ENCODE results near the gene PWP1.

PWP1 gene

DNA sequence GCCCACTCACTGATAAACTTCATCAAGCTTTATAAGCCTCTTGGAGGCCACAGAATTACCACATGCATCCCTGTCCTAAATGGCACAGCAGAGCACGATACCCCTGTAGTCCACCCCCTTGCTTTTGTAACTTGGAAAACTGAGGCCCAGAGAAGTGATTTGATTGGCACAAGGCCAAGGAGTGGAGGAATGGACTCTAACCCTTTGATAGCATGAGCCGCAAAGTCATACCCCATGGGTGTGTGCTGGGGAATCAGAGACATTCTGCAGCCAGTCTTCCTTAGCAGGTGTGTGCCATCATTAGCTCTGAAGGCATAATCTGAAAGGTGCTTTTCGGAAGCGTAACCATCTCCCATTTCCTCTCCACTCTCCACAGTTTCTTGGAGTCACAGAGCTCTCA, 28.5 kb upstream of the PWP1 start:
- TF ChIP-seq, protein P1, sequence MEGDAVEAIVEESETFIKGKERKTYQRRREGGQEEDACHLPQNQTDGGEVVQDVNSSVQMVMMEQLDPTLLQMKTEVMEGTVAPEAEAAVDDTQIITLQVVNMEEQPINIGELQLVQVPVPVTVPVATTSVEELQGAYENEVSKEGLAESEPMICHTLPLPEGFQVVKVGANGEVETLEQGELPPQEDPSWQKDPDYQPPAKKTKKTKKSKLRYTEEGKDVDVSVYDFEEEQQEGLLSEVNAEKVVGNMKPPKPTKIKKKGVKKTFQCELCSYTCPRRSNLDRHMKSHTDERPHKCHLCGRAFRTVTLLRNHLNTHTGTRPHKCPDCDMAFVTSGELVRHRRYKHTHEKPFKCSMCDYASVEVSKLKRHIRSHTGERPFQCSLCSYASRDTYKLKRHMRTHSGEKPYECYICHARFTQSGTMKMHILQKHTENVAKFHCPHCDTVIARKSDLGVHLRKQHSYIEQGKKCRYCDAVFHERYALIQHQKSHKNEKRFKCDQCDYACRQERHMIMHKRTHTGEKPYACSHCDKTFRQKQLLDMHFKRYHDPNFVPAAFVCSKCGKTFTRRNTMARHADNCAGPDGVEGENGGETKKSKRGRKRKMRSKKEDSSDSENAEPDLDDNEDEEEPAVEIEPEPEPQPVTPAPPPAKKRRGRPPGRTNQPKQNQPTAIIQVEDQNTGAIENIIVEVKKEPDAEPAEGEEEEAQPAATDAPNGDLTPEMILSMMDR (IDR thresholded peaks at IDR 0.05; ENCODE audit: control insufficient read depth, insufficient read depth, low read depth, low read length, missing control alignments): no peak
- H3K4me3 ChIP-seq (ENCODE audit: control insufficient read depth, low read depth, low read length): no peak overlapping the region
- DNase-seq (ENCODE audit: low read depth): no peak

- TF ChIP-seq, protein P1 (IDR thresholded peaks at IDR 0.05; ENCODE audit: control insufficient read depth, insufficient read depth, low read depth, low read length, missing control alignments): no peak
Measured at GRCh38 chr12:107657621-107658020, 28.0 kb upstream of the PWP1 start.

DNA sequence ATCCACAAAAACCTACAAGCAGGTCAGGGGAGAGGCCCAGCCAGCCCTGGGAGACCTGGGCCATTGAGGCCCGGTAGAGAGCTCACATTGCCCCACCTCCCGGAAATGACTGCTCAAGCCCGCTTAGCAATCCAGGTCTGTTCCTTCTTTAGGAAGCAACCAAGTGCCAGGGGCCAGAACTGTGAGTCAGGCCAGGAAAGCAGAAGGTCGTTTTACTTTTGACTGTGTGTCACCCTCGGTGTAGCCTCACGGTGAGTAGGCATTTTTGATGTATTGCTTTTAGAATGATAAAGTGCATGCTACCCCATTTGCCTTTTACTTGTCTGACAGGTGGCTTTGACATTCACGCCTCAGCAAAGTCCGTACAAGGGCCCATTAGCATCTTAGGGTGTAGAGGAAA, 25.4 kb upstream of the PWP1 start:
- DNase-seq (ENCODE audit: low read depth): no peak

More at GRCh38 chr12:107657621-107658020, 28.0 kb upstream of the PWP1 start:
- H3K4me3 ChIP-seq (ENCODE audit: control insufficient read depth, low read depth, low read length): no peak overlapping the region
- no peak for DNase-seq (ENCODE audit: low read depth)

DNA sequence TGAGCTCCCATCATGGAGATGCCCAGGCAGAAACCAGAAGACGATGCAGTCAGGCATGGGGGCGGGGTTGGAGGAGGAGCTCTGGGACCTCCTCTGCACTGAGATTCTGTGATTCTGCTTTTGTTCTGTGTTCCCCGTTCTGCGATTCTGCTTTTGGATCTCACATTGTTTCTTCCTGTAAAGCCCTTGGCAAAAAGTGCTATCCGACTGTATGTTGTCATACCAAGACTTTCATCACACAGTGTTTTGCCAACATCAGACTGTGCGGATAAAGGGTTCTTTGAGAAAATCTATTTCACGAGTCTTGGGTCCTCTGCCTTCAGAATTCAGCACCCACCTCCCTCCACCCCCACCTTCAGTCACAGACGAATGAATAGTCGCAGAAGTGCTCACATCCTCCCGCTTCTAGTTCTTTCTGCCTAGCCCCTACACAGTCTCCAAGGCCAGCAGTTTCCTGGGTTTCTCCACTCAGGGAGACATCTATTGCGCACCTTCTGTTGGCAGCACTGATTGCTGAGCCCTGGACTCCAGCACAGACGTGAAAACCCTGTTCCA, 24.7 kb upstream of the PWP1 start:
- TF ChIP-seq, protein P1 (IDR thresholded peaks at IDR 0.05; ENCODE audit: control insufficient read depth, insufficient read depth, low read depth, low read length, missing control alignments): no peak
- DNase-seq (ENCODE audit: low read depth): no peak

More for the DNA sequence above, 25.4 kb upstream of the PWP1 start:
- no peak overlapping the region for H3K4me3 ChIP-seq (ENCODE audit: control insufficient read depth, low read depth, low read length)
- TF ChIP-seq, protein P1 (IDR thresholded peaks at IDR 0.05; ENCODE audit: control insufficient read depth, insufficient read depth, low read depth, low read length, missing control alignments): no peak

GRCh38 chr12:107661830-107662229, 23.8 kb upstream of the PWP1 start:
- TF ChIP-seq, protein P1 (IDR thresholded peaks at IDR 0.05; ENCODE audit: control insufficient read depth, insufficient read depth, low read depth, low read length, missing control alignments): no peak
- no peak overlapping the region for H3K4me3 ChIP-seq (ENCODE audit: control insufficient read depth, low read depth, low read length)

More for the DNA sequence above, 24.7 kb upstream of the PWP1 start:
- H3K4me3 ChIP-seq (ENCODE audit: control insufficient read depth, low read depth, low read length): no peak overlapping the region

GRCh38 chr12:107662484-107662883, 23.1 kb upstream of the PWP1 start:
- DNase-seq (ENCODE audit: low read depth): no peak
- TF ChIP-seq, protein P1 (IDR thresholded peaks at IDR 0.05; ENCODE audit: control insufficient read depth, insufficient read depth, low read depth, low read length, missing control alignments): no peak
- H3K4me3 ChIP-seq (ENCODE audit: control insufficient read depth, low read depth, low read length): no peak overlapping the region

More at GRCh38 chr12:107661830-107662229, 23.8 kb upstream of the PWP1 start:
- no peak for DNase-seq (ENCODE audit: low read depth)

Measured in AG09309 (cell line).